ENCODE data around the gene PTPN14.
"Not testable (repeated sequence)": the region's sequence is repeated elsewhere in the genome, so short reads cannot be mapped to it uniquely, and the experiment has no call there.

- not testable (repeated sequence) for TF ChIP-seq POLR2A (IDR thresholded peaks at IDR 0.05; ENCODE audit: low read depth, low read length); CTCF (conservative IDR thresholded peaks at IDR 0.05; ENCODE audit: low read depth, low read length); MAFK (IDR thresholded peaks at IDR 0.05; ENCODE audit: low read depth, low read length)
- TF ChIP-seq, protein P1, sequence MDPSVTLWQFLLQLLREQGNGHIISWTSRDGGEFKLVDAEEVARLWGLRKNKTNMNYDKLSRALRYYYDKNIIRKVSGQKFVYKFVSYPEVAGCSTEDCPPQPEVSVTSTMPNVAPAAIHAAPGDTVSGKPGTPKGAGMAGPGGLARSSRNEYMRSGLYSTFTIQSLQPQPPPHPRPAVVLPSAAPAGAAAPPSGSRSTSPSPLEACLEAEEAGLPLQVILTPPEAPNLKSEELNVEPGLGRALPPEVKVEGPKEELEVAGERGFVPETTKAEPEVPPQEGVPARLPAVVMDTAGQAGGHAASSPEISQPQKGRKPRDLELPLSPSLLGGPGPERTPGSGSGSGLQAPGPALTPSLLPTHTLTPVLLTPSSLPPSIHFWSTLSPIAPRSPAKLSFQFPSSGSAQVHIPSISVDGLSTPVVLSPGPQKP (IDR thresholded peaks at IDR 0.05; ENCODE audit: borderline replicate concordance, low read depth, low read length), result not testable (repeated sequence)
Observed at GRCh38 chr1:214494179-214494578, 57.2 kb downstream of the PTPN14 start.

Measured in IMR-90 (cell line).